ENCODE measurements around the gene NLGN1.

The NLGN1 gene

DNA sequence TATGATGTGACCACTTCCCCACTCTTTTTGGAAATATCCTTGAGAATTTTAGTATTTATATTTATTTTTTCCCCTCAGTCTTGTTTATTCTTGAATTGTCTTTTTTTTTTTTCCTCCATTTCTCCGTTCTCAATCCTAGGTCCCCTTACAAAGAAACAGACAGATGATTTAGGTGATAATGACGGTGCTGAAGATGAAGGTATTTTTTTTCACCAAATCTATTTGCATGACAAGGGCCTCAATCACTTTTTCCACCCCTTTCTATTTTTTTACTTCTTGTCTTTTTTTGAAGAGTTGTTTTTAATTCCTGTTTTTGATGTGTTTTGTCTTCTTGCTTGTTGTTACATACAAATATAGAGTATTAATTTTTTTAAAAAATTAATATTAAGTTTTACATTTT is 402.6 kb downstream of the NLGN1 start:
- TF ChIP-seq, protein P1, sequence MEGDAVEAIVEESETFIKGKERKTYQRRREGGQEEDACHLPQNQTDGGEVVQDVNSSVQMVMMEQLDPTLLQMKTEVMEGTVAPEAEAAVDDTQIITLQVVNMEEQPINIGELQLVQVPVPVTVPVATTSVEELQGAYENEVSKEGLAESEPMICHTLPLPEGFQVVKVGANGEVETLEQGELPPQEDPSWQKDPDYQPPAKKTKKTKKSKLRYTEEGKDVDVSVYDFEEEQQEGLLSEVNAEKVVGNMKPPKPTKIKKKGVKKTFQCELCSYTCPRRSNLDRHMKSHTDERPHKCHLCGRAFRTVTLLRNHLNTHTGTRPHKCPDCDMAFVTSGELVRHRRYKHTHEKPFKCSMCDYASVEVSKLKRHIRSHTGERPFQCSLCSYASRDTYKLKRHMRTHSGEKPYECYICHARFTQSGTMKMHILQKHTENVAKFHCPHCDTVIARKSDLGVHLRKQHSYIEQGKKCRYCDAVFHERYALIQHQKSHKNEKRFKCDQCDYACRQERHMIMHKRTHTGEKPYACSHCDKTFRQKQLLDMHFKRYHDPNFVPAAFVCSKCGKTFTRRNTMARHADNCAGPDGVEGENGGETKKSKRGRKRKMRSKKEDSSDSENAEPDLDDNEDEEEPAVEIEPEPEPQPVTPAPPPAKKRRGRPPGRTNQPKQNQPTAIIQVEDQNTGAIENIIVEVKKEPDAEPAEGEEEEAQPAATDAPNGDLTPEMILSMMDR (conservative IDR thresholded peaks at IDR 0.05), result no peak
- H3K27ac ChIP-seq, result no peak overlapping the region

DNA sequence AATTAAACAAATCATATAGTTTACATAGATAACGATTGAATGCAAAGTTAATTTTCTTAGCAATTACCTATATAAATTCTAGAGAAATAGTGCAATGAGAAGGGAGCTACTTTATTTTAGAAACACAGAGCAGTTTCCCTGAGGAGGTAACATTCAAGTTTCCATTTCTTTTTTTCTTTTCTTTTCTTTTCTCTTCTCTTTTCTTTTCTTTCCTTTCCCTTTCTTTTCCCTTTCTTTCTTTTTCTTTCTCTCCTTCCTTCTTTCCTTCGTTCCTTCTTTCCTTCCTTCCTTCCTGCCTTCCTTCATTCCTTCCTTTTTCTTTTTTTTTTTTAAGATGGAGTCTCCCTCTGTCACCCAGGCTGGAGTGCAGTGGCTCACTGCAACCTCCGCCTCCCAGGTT is 417.3 kb downstream of the NLGN1 start:
- H3K27ac ChIP-seq, result no peak overlapping the region
- TF ChIP-seq, protein P1 (conservative IDR thresholded peaks at IDR 0.05), result no peak

DNA sequence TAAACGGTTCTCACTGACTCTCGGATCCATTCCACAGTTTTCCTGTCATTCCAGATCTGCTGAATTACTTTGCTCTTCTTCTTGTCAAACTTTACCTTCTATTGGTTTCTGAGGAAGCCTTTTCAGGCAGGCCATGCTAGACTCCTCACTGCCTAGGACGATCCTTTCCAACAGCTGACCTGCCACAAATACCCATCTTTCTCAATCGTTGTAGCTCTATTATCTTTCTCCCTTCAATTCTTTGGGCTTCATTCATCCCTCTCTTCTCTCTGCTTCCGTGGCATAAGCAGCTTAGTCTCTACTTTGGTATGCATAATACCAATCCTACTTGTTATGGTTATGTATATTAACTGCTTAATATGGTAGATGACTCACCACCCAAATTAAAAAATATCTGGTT is 421.8 kb downstream of the NLGN1 start:
- H3K27ac ChIP-seq, result no peak overlapping the region
- TF ChIP-seq, protein P1 (conservative IDR thresholded peaks at IDR 0.05), result no peak

DNA sequence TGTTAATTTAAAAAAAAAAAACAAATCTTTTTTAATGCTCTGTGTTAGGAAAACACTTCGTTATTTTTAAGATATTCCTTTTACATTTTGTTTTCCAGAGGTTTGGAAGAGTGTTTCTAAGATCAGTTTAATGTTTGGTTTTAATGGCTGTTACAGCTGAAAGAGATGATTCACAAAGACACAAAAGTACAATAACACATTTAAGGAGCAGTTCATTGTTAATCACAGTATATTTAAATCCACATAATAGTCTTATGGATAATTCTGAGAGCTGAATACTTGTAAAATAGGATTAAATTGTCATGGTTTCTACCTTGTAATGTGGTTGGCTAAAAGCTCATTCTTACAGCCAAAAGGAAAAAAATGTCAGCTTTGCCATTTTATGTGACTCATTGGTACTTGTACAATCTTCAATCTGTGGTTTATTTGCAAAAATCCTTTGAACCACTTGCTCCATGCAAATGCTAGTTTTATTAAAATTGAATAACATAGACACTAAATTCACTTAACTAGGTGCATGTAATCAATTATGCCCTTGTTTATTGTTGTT is 426.4 kb downstream of the NLGN1 start:
- H3K27ac ChIP-seq, result no peak overlapping the region
- TF ChIP-seq, protein P1 (conservative IDR thresholded peaks at IDR 0.05), result no peak

DNA sequence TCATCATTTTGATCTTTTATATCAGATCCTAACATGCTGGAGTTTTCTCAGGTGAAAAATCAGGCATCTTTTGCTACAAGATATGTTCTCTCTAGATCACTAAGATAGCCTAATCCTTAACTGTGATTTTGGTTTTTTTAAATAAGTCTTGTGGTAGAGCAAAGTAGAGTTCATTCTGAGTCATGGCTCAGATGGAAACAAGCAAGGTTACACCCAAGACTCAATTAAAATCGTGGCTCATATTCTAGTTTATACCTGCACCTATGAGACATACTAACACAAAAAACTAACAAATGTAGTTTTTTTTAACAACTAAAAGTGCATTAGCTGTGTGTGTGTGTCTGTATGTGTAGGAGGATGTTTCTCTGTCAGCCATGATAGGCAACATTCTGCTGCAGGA is 428.2 kb downstream of the NLGN1 start:
- TF ChIP-seq, protein P1 (conservative IDR thresholded peaks at IDR 0.05), result no peak
- H3K27ac ChIP-seq, result no peak overlapping the region

DNA sequence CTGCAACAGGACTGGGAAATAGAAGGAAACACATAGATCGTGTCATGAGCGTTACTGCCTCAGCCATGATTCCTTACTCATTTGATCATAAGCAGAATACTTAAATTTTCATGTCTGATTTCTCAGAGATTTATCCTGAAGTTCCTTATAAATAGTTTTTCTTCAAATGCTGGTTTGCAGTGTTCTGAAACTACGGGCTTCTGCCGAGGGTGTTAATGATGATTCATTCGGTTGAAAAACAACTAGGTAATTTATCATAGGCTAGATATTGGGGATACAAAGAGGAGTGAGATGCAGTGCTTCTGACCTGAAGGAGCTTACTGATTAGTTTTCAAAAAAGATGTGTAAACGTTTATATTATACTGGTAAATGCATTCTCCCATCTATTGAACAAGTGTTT is 428.9 kb downstream of the NLGN1 start:
- no peak overlapping the region for H3K27ac ChIP-seq
- TF ChIP-seq, protein P1 (conservative IDR thresholded peaks at IDR 0.05), result no peak

DNA sequence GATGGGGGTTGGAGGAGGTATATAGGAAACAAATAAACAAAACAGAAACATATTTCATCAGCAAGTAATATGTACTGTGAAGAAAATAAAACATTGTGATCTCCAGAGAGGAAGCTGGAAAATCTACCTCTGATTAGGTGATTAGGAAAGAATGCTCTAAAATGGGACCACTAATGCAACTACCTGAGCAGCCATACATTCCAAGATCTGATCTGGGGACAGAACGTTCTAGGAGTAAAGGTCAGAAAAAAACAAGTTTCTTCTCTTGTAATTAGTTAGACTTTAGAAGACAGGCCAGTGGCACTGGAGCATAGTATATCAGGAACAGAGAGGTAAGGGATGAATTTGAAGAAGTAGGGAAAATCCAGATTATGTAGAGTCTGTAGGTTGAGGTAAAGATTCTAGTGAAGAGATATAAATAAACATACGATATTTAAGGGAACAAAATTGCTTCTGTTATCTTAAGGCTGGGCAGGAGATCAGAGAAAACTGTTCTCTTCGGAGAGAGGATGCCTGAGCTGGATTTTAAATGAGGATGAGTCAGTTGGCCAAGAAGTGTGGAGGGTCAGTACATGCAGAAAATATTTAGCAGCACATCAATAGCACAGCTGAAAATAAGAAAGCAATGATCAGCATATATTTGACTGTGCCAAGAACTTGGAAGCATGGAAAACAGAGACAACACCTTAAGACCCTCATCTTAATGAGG is 429.5 kb downstream of the NLGN1 start:
- TF ChIP-seq, protein P1 (conservative IDR thresholded peaks at IDR 0.05), result no peak
- no peak overlapping the region for H3K27ac ChIP-seq
